ENCODE results near the gene STOML2. TPM values are rescaled to one million over a fixed set of nuclear protein-coding genes. Genes with fewer than 3 reads are reported as not detected.

The STOML2 gene
- total RNA-seq, 1 donor = 193 TPM

GRCh38 chr9:35102465-35102768, 514 bp downstream of the STOML2 start:
- no peak for TF ChIP-seq CTCF (IDR thresholded peaks at IDR 0.05; ENCODE audit: insufficient read depth, low read depth, low read length)
- peak overlapping the region; percentile 92 for H3K4me3 ChIP-seq (ENCODE audit: low read depth, low read length)
- peak; percentile 20 for DNase-seq (ENCODE audit: low read depth)

- no peak overlapping the region for H3K4me3 ChIP-seq (ENCODE audit: low read depth, low read length)
- no peak for TF ChIP-seq CTCF (IDR thresholded peaks at IDR 0.05; ENCODE audit: insufficient read depth, low read depth, low read length)
- DNase-seq (ENCODE audit: low read depth) = no peak
These were observed 5.4 kb downstream of the STOML2 start for GRCh38 chr9:35097573-35097972.

- peak; percentile 78 for DNase-seq (ENCODE audit: low read depth)
- TF ChIP-seq CTCF (IDR thresholded peaks at IDR 0.05; ENCODE audit: insufficient read depth, low read depth, low read length) = peak; percentile 77
- peak within 1 kb of the TSS; percentile 100 for H3K4me3 ChIP-seq (ENCODE audit: low read depth, low read length)
These were observed 6.7 kb downstream of the STOML2 start, which contains the start of gene PIGO for GRCh38 chr9:35096035-35096849. TSS of gene PIGO (minus strand) at chr9:35096591. CDS start at chr9:35095565, 1,026 bp downstream.

GRCh38 chr9:35091536-35091935, 11.4 kb downstream of the STOML2 start:
- no peak for TF ChIP-seq CTCF (IDR thresholded peaks at IDR 0.05; ENCODE audit: insufficient read depth, low read depth, low read length)
- no peak for DNase-seq (ENCODE audit: low read depth)
- no peak overlapping the region for H3K4me3 ChIP-seq (ENCODE audit: low read depth, low read length)

GRCh38 chr9:35089434-35089833, 13.5 kb downstream of the STOML2 start:
- no peak for TF ChIP-seq CTCF (IDR thresholded peaks at IDR 0.05; ENCODE audit: insufficient read depth, low read depth, low read length)
- no peak overlapping the region for H3K4me3 ChIP-seq (ENCODE audit: low read depth, low read length)
- no peak for DNase-seq (ENCODE audit: low read depth)

- no peak for DNase-seq (ENCODE audit: low read depth)
- no peak overlapping the region for H3K4me3 ChIP-seq (ENCODE audit: low read depth, low read length)
- TF ChIP-seq CTCF (IDR thresholded peaks at IDR 0.05; ENCODE audit: insufficient read depth, low read depth, low read length) = no peak
These were observed 17.9 kb downstream of the STOML2 start for GRCh38 chr9:35085078-35085477.

Data from fibroblast of villous mesenchyme (primary cell).